Limb (tissue), 2 donors: Measurements from ENCODE around the gene GTF3C2.
"Not testable (repeated sequence)": the region's sequence is repeated elsewhere in the genome, so short reads cannot be mapped to it uniquely, and the experiment has no call there.

Source experiments
- DNase-seq, 2 donors: peaks; one replicate each; pipeline ENCODE4 v3.0.0-alpha.2; 2016; ENCODE audit errors: extremely low spot score in 2 of 2

The GTF3C2 gene

DNA sequence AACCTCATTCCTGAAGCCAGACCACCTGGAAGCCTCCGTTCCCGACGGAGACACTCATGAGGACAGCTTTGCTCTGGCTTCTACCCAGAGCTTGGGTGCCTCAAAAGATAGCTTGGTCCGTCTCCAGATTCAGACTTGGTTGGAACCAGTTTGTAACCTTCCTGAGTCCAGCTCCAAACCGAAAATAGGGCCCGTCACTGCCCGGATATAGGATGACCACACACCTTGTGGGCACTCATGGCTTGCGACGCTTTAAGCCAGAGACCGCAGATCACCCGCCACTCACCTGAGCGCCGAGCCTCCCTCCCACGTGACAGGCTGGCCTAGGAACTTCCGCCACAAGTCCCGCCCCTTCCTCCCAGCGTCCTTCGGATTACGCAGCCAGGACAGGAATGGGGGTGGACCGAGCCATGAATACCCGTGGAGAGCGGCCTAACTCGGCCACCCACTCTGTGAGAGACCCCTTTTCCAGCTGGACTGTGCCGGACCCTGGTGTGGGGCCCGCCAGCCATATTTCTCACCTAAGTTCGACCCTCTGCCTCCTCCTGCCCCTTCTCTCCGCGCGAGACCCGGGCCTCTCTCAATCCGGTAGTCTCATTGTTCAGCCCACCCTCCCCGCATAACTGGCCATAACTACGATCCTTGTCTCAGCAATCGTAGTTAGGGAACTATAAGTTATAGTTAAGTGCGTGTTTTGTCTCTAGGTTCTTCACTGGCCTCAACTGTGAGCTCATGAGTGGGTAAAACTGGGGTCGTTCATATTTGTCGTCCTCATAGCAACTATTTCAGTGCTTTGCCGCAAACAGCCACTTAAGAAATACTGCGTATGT is 33.6 kb downstream of the GTF3C2 start, which contains the start of gene MPV17:
TSS of gene MPV17 (minus strand) at position 332 of the 830 bp plus-strand sequence. CDS start 580 bp downstream, outside the sequence.
- peak; percentile 93 for DNase-seq

DNA sequence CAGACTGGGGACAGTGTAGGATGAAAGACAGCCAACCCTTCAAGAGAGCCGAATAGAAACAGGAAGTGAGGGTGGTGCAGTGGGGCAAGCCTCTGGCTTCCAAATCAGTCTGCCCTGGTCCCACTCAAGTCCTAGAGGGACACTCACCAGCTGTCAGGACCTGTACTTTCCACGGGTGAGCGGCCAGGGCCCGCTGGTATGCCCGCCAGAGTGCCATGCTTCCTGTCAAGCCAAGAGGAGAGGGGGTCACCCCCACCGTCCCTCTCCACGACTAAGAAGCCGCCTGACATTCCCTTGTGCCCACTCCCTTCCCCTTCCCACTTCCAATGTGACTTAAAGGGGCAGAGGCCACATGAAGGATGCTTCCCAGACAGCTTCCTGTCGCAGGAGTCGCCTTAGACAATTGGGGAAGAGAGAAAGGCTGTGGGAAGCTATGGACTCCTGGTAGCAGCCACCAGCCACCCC is 34.2 kb downstream of the GTF3C2 start:
- no peak for DNase-seq

DNA sequence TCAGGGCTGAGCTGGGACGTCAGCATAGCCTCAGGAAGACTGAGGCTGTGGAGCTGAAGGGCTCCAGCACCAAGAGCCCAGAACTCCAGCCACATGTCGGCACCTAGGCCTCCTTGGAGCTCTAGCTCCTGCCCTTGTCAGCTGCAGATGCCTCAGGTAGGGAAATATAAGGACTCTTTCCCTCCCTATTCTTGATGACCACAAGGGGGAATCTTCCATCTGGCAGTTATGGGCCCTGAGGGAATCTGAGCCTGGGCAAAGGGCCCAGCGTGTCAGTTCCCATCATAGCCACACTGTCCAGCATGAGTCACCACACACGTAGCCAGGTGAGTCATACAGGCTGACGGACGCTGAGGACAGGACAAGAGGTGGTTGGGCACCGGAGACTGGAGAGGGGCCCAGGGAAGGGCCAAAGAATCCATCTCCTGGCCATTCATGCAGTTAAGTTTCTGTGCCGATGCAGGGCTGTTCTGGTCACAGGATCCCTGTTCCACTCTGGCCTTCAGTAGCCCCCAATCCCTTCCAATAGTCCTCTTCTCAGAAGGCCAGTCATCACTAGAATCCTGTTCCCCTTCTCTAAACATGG is 35.5 kb downstream of the GTF3C2 start:
- no peak for DNase-seq

DNA sequence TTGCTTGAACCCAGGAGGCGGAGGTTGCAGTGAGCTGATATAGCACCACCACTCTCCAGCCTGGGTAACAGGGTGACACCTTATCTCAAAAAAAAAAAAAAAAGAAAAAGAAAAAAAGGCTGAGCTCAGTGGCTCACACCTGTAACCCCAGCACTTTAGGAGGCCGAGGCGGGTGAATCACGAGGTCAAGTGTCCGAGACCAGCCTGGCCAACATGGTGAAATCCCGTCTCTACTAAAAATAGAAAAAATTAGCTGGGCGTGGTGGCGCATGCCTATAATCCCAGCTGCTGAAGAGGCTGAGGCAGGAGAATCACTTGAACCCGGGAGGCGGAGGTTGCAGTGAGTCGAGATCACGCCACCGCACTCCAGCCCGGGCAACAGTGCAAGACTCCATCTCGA is 36.7 kb downstream of the GTF3C2 start:
- not testable (repeated sequence) for DNase-seq

DNA sequence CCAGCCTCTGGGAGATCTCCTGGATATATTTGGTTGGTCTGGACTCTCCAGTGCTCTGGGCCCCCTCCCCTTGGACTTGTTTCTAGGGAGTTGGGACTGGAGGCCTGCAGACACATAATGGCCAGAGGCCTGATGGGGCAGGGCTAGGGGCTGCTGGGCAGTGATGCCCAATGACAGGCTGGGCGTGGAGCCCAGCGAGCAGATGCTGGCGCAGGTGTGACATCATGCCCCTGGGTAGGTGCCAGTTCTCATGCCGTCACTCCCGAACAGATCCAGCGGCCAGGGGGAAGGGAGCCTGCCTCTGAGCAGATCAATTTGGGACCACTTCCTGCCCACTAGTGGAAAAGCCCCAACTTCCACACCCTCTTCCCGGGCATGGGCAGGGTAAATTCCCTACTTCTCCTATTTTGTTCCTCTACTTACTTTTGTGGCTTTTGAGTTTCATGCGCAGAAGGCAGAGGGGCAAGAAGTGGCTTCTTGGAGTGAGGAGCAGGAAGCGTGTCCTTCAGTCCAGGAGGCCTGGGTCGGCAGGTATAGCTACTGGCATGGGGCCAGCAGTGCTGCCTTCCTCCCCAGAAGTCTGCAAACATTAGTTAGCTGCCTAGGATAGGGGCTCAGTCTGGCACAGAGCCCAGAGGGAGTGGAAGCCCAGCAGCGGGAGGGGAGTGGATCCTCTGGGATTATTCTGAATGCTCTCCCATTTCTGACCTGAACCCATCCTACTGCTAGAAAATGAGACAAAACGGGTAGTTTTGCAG is 39.7 kb downstream of the GTF3C2 start:
- DNase-seq = no peak

DNA sequence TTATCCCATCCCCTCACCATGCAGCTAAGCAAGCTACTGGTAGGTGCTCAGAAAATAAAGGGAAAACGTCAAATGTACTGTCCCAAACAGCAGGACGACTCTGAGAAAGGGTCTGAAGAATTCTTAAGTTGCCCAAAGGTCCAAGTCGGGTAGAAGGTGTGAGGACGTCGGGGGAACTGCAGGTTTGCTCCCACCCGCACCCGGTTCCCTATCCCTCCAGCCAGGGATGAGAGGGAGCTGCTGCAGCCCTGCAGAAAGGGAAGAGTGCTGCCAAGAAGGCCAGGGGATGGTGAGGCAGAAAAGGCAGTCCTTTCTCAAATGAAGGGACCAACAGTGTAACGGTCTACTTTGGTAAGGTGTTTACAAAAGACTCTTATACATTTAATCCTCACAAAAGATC is 41.4 kb downstream of the GTF3C2 start:
- DNase-seq = no peak

DNA sequence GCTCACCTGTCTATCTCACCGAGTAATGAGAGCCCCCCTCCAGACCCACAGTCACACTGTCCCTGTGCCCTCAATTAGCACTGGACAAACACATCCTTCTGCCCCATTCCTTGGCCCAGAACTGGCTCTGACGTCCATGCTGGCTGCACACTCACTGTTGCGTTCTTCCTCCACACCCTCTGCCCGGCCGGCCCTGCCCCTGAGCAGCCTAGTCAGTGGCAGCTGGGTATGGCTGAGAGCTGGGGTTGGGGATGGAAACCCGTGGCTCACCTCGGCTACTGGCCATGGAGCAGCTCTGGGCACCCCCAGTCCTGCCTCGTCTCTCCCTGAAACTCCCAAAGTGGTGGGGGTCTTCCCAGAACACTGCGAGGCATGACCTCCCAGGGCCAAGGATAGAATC is 41.9 kb downstream of the GTF3C2 start:
- no peak for DNase-seq

DNA sequence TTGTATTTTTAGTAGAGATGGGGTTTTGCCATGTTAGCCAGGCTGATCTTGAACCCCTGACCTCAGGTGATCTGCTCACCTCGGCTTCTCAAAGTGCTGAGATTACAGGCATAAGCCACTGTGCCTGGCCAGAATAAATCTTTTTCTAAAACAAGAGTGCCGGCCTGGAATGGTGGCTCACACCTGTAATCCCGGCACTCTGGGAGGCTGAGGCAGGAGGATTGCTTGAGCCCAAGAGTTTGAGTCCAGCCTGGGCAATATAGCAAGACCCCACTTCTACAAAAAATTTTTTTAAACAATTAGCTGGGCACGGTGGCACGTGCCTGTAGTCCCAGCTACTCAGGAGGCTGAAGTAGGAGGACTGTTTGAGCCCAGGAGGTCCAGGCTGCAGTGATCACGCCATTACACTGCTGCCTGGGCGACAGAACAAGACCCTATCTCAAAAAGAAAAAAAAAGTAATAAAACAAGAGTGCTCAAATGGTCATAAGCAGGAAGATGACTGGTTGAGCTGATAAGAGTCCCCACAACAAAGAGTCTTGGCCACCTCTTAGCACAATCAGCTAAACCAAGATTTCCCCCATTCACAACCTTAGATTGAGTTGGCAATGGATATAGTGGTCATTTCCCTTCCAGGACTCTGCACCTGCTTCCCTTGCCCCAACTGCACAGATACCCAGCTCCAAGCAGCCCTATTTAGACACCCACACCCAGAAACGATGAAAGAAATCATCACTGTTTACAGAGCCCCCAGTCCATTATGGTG is 42.5 kb downstream of the GTF3C2 start:
- no peak for DNase-seq

DNA sequence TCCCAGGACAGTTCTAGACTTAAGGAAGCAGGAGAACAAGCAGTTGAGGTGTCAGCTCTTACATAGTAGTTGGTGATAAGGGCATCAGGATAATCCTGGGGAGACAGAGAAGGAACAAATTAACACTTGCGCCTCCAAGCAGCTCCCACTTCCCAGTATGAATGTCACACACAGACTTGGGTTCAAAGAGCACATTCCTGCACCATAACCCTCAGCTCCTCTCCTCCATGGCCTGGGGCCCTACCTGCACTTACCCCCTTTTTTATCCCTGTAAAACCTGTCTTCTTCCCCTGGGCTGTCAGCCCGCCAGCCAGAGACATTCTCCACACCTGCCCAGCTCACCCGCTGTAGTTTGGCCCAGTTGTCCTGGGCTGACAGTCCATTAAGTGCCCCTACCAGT is 44.4 kb downstream of the GTF3C2 start:
- DNase-seq = no peak

DNA sequence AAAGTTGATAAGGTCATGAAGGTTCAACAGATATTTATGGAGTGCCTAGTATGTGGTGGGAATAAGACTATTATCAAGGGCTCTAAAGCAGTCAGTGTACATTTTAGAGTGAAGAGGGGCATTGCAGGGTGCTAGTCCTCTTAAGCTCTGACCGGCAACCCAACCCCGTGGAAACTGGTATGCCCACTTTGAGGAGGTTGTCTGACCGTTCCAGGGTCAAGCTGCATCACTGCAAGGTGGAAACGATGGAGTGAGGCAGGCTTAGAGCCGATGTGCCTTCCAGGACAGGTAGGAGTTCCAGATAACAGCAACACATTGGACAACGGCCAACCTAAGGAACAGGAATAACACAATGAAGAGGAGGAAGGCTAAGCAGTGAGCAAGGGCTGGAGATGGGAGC is 46.9 kb downstream of the GTF3C2 start:
- no peak for DNase-seq

DNA sequence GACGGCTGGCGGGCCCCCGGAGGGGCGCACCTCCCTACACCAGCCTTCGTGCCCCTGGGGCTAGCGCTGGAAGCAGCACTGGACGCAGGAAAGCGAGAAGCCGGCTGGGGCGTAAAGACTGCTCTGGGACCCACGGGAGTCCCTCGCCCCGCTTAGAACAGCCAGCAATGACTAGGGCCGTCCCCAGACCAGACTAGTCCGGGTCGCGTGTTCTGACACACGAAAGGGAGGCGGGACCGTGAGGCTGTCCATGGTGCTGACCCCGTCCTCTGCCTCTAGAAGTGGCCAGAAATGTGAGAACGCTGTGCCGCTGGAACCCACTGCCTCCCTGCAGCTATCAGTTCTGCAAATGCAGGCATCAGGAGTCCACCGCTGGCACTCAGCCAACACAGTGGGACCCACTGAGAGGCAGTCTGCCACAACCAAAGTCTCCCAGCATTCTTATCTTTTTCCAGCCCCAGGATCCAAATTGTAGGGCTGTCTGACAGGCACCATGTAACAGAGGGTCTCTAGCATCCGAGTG is 48.1 kb downstream of the GTF3C2 start, which contains the start of gene UCN:
TSS of gene UCN (minus strand) at position 87 of the 523 bp plus-strand sequence. CDS start 550 bp downstream, outside the sequence.
- DNase-seq = peak; percentile 42 to 78

DNA sequence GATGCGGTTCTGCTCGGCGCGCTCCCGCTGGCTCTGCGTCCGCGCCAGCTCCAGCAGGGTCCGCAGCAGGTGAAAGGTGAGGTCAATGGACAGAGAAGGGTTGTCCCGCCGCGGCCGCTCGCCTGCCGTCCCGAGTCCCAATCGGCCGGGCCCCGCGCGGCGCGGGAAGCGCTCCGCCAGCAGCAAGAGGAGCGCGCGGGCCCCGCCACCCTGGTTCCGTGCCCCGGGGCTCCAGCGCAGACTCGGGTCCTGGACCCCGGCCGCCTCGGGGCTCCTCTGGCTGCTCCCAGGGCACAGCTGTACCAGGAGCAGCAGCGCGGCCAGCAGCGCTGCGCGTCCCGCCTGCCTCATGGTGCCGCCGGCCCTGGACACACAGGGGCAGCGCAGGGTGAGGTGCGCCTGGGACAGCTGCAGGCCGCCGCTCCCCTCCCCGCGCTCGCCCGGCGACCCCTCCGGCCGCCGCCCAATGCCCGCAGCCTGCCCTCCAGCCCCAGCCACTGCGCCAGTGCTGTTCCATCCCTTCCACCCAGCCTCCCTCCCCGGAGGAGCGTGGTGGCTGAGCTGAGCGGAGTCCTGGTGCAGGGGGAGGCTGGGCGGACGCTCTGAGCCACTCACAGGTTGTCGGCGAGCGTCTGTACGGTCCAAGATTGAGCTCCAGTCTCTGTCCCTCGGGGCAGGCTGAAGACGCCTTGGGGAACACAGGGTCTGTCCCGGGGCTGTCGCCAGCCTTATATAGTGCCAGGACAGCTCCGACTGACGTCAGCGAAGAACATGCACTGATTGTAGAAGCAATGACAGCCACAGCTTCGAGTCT is 48.8 kb downstream of the GTF3C2 start:
- peak in 1 of 2 donors; percentile 52 for DNase-seq

DNA sequence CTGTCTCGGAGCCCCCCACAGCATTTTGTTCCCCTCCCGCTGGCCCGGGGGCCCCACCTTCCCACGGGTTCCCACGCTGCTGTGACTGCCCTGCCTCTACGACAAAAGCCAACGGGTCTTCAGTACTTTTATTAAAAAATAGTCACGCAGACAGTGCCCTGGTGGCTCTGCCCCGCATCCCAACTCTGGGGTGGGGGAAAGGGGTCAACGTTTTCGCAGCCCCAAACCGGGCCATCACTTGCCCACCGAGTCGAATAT is 49.3 kb downstream of the GTF3C2 start:
- DNase-seq = no peak

DNA sequence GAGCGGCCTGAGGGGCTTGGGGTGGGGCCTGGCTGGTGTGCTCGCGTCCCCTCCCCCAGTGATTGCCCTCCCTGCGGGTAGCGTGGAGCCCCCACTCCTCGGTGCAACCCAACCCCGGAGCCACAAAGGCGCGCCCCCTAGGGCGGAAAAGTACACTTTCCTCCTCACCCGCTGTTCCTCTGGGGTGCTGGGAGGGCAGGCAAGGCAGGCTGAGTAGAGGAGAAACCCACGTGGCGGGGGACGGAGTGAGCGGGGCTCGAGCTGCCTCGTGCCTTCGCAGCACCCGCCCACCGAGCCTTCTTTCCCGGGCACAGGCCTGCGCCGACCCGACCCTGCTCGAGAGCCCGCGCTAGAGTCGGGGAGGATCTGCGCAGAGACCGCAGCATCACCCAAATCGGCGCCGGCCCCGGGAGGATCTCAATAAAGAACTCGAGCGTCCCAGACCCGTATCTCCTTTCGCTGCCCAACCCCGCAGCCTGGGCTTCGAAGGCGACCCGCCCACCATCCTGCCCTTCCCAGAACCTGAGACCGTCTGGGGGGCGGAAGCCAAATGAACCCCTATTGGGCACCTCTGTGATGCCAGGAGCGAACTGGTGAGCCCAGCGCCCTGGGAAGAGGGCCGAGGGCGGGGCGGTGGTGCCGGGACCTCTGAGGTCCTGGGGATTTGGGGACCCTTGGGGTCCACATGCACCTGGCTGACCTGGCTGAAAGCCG is 49.8 kb downstream of the GTF3C2 start:
- DNase-seq = no peak

DNA sequence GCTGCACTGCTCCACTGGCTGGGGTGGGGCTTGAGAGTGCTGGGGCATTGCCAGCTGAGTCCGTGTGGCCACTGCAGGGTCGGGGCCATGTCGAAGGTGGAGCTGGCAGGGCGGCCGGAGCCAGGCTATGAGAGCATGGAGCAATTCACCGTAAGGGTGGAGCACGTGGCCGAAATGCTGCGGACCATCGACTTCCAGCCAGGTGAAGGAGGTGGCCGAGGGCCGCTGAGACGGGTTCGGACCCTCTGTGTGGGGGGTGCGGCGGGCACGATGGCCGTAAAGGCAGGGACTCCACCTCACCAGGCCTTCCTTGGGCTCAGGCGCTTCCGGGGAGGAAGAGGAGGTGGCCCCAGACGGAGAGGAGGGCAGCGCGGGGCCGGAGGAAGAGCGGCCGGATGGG is 50.4 kb downstream of the GTF3C2 start:
- DNase-seq = no peak

DNA sequence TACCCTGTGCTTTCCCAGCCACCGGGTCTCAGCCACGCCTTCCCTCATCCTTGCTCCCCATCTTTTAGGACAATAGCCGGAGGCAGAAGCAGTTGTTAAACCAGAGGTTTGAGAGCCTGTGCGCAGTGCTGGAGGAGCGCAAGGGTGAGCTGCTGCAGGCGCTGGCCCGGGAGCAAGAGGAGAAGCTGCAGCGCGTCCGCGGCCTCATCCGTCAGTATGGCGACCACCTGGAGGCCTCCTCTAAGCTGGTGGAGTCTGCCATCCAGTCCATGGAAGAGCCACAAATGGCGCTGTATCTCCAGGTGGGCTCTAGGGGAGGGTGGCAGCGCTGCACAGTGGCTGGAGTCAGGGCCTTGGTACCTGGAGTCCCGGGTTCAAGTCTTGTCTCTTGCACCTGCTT is 51.0 kb downstream of the GTF3C2 start:
- DNase-seq = no peak

DNA sequence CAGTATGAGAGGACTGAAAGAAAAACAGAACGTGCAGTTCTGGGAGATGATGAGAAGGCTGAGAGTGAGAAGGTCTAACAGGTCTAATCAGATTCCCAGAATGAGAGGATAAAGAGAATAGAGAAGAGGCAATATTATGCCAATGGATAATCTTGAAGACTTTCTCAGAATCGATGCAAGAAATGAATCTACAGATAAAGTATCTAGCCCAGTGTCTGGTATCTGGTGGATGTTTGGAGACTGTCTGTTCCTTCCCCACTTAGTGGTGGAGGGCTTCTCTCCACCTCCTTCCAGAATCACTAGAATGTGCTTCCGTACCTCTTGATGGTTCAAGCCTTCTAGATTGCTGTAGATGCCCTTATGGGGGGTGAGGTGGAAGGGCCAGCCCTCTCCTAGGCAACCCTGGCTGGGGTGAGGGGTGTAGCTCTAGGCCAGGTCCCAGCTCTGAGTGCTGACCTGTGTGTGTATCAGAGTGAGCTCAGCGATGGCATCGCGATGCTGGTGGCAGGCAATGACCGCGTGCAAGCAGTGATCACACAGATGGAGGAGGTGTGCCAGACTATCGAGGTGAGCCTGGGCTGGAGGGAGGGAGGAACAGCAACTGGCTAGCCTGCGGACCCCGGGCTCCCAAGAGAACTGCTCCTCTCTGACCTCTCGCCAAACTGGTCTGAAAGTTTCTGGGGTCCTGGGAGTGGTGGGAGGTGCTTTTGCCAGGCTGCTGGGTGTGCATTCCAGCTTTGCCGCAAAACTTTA is 51.9 kb downstream of the GTF3C2 start:
- no peak for DNase-seq

DNA sequence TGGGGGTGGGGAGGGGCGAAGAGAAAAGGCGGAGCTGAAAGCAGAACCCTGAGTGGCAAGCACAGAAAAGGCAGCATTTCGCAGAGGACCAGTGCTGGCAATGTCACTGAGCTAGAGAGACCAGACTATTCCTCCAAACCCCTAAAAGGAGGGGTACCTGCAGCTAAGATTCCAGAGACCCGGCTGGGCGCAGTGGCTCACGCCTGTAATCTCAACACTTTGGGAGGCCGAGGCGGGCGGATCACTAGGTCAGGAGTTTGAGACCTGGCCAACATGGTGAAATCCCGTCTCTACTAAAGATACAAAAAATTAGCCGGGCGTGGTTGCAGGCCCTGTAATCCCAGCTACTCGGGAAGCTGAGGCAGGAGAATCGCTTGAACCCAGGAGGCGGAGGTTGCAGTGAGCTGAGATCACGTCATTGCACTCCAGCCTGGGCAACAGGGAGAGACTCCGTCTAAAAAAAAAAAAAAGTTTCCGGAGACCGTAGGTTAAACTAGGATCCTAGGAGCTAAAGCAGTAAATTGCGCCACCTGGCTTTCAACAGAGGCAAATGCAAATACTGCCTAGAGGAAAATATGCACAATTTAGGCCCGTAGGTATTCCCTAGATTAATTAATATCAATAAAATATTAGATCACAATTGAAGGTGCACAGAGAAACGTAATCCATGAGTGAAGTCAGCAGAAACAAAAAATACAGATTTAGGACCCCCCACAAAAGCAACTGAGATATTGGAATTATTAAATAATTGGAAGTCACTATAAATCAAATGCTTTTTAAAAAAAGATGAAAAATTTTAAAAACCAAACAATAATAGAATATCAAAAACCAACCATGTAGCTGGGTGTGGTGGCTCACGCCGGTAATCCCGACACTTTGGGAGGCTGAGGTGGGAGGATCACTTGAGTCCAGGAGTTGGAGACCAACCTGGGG is 53.2 kb downstream of the GTF3C2 start:
- peak in 1 of 2 donors; percentile 45 for DNase-seq
